Esophagus muscularis mucosa (tissue), 4 donors: ENCODE measurements around the gene GSTO2.
A peak's percentile ranks its signal among the peaks of the same experiment; 100 is the strongest.

ENCODE experiments used
- CTCF ChIP-seq, 3 experiments: fragments of 200-600 bp in 2 of 3; fragments of 450-650 bp in 1 of 3; sonication (generic) in 2 of 3; IDR thresholded peaks; one replicate each; pipeline ENCODE4 v1.5.1; 2017 to 2019; ENCODE audit warnings: antibody characterized with exemption in 3 of 3, mild to moderate bottlenecking in 2 of 3, moderate library complexity in 1 of 3
- EP300 ChIP-seq: sonication (generic); formaldehyde crosslinking; IDR thresholded peaks from one replicate; pipeline ENCODE4 v1.6.1; 2017; ENCODE audit warnings: antibody characterized with exemption
- POLR2A ChIP-seq: fragments of 450-650 bp; IDR thresholded peaks from one replicate; pipeline ENCODE4 v1.6.1; 2017; ENCODE audit warnings: antibody characterized with exemption, moderate library complexity, mild to moderate bottlenecking, low read depth

- TF ChIP-seq POLR2A (no peak), CTCF (IDR thresholded peaks at IDR 0.05) (no peak), EP300 (peak; percentile 30)
These were observed 56.8 kb downstream of the GSTO2 start for GRCh38 chr10:104325436-104326435.
